Kidney (tissue), 14 donors: ENCODE results near the gene CNTN2. TPM values are rescaled to one million over a fixed set of nuclear protein-coding genes. Genes with fewer than 3 reads are reported as not detected.

Experiments
- DNase-seq, 5 donors: peaks; one replicate each; pipeline ENCODE4 v3.0.0-alpha.2; 2013 to 2020
- FAIRE-seq: peaks from 2 replicates; lab custom pipeline; 2012; peaks lifted over from hg19 to GRCh38; lab: Jason Lieb, UNC
- H3K27ac ChIP-seq, 2 donors: one replicate each; pipeline ENCODE4 v1.7.0; 2013; ENCODE audit warnings: low read depth in 2 of 2, low read length in 2 of 2, inconsistent platforms in 1 of 2
- H3K27me3 ChIP-seq: one replicate; pipeline ENCODE4 v1.7.1; 2013; ENCODE audit warnings: low read length, inconsistent platforms; ENCODE audit not compliant: control insufficient read depth, insufficient read depth
- H3K36me3 ChIP-seq, 3 donors: one replicate each; pipeline versions ENCODE4 v1.7.0 to v1.7.1; 2013; ENCODE audit warnings: low read length in 3 of 3, control low read depth in 1 of 3, inconsistent platforms in 1 of 3; ENCODE audit not compliant: insufficient read depth in 3 of 3, control insufficient read depth in 2 of 3
- H3K4me1 ChIP-seq, 3 donors: one replicate each; pipeline versions ENCODE4 v1.7.0 to v1.7.1; 2013; ENCODE audit warnings: low read length in 3 of 3, inconsistent platforms in 1 of 3, low read depth in 1 of 3; ENCODE audit not compliant: control insufficient read depth in 2 of 3, insufficient read depth in 2 of 3
- H3K4me3 ChIP-seq, 3 donors: one replicate each; pipeline versions ENCODE4 v1.7.0 to v1.8.1; 2013; ENCODE audit warnings: low read length in 3 of 3, control low read depth in 1 of 3, inconsistent platforms in 1 of 3
- H3K9ac ChIP-seq, 3 donors: one replicate each; pipeline versions ENCODE4 v1.7.0 to v1.7.1; 2013; ENCODE audit warnings: low read length in 3 of 3, control low read depth in 1 of 3, inconsistent platforms in 1 of 3
- H3K9me3 ChIP-seq, 3 donors: one replicate each; pipeline versions ENCODE4 v1.7.0 to v1.7.1; 2013; ENCODE audit warnings: low read length in 3 of 3, control low read depth in 1 of 3, inconsistent platforms in 1 of 3; ENCODE audit not compliant: control insufficient read depth in 2 of 3, insufficient read depth in 1 of 3
- CTCF ChIP-seq: IDR thresholded peaks from 3 replicates; pipeline ENCODE4 v1.5.1; 2012; ENCODE audit warnings: mild to moderate bottlenecking, moderate library complexity, borderline replicate concordance; ENCODE audit not compliant: insufficient read depth; ENCODE audit errors: extremely low read depth
- intact Hi-C: fragments of 100-400 bp; cut with DNase I; formaldehyde crosslinking; loops from one replicate; pipeline ENCODE4 v1.11.1; 2022
- polyA plus RNA-seq: library from polyadenylated mRNA; stranded (reverse); fragments of 350-450 nt; fragmentation: Illumina TruSeq; extraction: RNeasy Lipid Tissue Mini Kit (QIAGEN cat#74804); gene quantifications from one replicate; pipeline ENCODE4 v1.2.3, GENCODE V29; 2014; ENCODE audit warnings: low read depth, low replicate concordance; ENCODE audit not compliant: insufficient read depth
- total RNA-seq: library from RNA; stranded (reverse); fragmentation: NEBNext Ultra II Directional; extraction: Animal tissue kit (Norgen Biotek cat#: 25700); gene quantifications from one replicate; pipeline ENCODE4 v1.2.1, GENCODE V29; 2021
- donor health status: control.
- donor health status: control.
- donor health status: control.
- donor health status: control.
- donor health status: control.
- donor health status: DM: yes; HTN: yes; CAD: no.
- donor health status: Normal renal cell carcinoma (clear cell type).

CNTN2 gene
- total and polyA plus RNA-seq, 2 donors from 2014 or later, result 0.15 to 0.44 TPM

GRCh38 chr1:205030896-205031295 lies 12.1 kb upstream of the CNTN2 start:
- DNase-seq (no peak), FAIRE-seq (no peak)
- Histone ChIP-seq H3K9me3 (no peaks in the 10 kb centered on the region), H3K4me3 (no peak overlapping the region), H3K9ac (no peak overlapping the region), H3K36me3 (no peaks in the 10 kb centered on the region), H3K27me3 (no peaks in the 10 kb centered on the region), H3K27ac (no peak overlapping the region), H3K4me1 (no peaks in the 10 kb centered on the region)
- intact Hi-C loops, result no loop called here
- TF ChIP-seq CTCF, result no peak

- Histone ChIP-seq H3K9ac (no peak overlapping the region), H3K27ac (no peak overlapping the region), H3K4me3 (no peak overlapping the region), H3K4me1 (no peaks in the 10 kb centered on the region), H3K36me3 (no peaks in the 10 kb centered on the region), H3K27me3 (no peaks in the 10 kb centered on the region), H3K9me3 (no peaks in the 10 kb centered on the region)
- intact Hi-C loops, result no loop called here
- DNase-seq (no peak), FAIRE-seq (no peak)
- no peak for TF ChIP-seq CTCF
Observed at GRCh38 chr1:205032508-205032907, 10.5 kb upstream of the CNTN2 start.

- H3K9ac ChIP-seq, result no peak overlapping the region
- H3K4me1 ChIP-seq, result peaks cover 0 to 5% (median 4%) of the 10 kb centered on the region in 3 donors
- TF ChIP-seq CTCF, result no peak
- no peaks in the 10 kb centered on the region for H3K9me3 ChIP-seq
- H3K27me3 ChIP-seq, result peaks cover 3% of the 10 kb centered on the region
- DNase-seq, result no peak
- H3K36me3 ChIP-seq, result no peaks in the 10 kb centered on the region
- FAIRE-seq, result no peak
- H3K27ac ChIP-seq, result no peak overlapping the region
- no peak overlapping the region for H3K4me3 ChIP-seq
- intact Hi-C loops, result no loop called here
Observed at GRCh38 chr1:205037539-205037938, 5.5 kb upstream of the CNTN2 start.
